Measurements from ENCODE around the gene MTG1.

DNA sequence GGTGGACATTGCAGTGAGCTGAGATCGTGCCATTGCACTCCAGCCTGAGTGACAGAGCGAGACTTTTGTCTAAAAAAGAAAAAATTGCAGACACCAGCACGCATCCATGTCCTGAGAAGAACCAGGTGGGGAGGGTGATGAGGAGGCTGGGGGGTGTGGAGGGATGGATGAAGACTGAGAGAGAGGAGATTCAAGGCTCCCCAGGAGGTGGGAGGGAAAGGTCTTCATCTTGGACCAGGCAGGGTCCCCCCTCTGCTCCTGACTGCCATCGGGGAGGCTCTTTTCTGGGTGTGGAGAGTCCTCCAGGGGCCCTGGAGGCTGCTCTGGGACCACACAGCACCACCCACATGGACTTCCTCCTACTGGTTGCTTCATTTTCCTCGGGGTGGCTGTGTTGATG is 61.2 kb downstream of the MTG1 start:
- no peak for TF ChIP-seq POLR2A (IDR thresholded peaks at IDR 0.05; ENCODE audit: extremely low read depth, insufficient read length)
- TF ChIP-seq, protein P1, sequence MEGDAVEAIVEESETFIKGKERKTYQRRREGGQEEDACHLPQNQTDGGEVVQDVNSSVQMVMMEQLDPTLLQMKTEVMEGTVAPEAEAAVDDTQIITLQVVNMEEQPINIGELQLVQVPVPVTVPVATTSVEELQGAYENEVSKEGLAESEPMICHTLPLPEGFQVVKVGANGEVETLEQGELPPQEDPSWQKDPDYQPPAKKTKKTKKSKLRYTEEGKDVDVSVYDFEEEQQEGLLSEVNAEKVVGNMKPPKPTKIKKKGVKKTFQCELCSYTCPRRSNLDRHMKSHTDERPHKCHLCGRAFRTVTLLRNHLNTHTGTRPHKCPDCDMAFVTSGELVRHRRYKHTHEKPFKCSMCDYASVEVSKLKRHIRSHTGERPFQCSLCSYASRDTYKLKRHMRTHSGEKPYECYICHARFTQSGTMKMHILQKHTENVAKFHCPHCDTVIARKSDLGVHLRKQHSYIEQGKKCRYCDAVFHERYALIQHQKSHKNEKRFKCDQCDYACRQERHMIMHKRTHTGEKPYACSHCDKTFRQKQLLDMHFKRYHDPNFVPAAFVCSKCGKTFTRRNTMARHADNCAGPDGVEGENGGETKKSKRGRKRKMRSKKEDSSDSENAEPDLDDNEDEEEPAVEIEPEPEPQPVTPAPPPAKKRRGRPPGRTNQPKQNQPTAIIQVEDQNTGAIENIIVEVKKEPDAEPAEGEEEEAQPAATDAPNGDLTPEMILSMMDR (IDR thresholded peaks at IDR 0.05; ENCODE audit: low read depth, low read length), result no peak
- TF ChIP-seq, protein P2, sequence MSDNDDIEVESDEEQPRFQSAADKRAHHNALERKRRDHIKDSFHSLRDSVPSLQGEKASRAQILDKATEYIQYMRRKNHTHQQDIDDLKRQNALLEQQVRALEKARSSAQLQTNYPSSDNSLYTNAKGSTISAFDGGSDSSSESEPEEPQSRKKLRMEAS (IDR thresholded peaks at IDR 0.05; ENCODE audit: low read depth, low read length), result no peak
- no peak for TF ChIP-seq MYC (IDR thresholded peaks at IDR 0.05; ENCODE audit: low read depth, low read length)

Data from NB4 (cell line).